ENCODE results near the gene SINHCAF.
"Not testable (repeated sequence)": the region's sequence is repeated elsewhere in the genome, so short reads cannot be mapped to it uniquely, and the experiment has no call there.

Gene SINHCAF

GRCh38 chr12:31325877-31326631, at the start of gene SINHCAF:
TSS of gene SINHCAF (minus strand) at chr12:31326150. CDS start at chr12:31298204, 27,946 bp downstream.
- Histone ChIP-seq H3K4me1 (peaks cover 22 to 36% (median 33%) of the 10 kb centered on the region in 10 experiments), H3K9ac (peak within 1 kb of the TSS; percentile 95 to 100 (median 98)), H3K4me3 (peak within 1 kb of the TSS; percentile 83 to 96 (median 94)), H3K36me3 (no peaks in the 10 kb centered on the region), H3K27ac (peak within 1 kb of the TSS; percentile 90 to 99 (median 98)), H3K27me3 (no peaks in the 10 kb centered on the region), H4K20me1 (peaks cover 10 to 38% (median 31%) of the 10 kb centered on the region in 11 experiments; a peak in 21 of 22 replicates), H3K4me2 (peak within 1 kb of the TSS; percentile 80 to 98 (median 90)), H3K9me3 (replicated peaks in 1 of 11) (no peaks in the 10 kb centered on the region)
- TF ChIP-seq Cebpa-rat (IDR thresholded peaks at IDR 0.05) = no peak

GRCh38 chr12:31375422-31375821, 49.5 kb upstream of the SINHCAF start:
- not testable (repeated sequence) for H3K4me2 ChIP-seq; H3K27ac ChIP-seq; H3K9ac ChIP-seq; H3K36me3 ChIP-seq; H3K9me3 ChIP-seq (replicated peaks in 1 of 11); H3K4me3 ChIP-seq; H3K4me1 ChIP-seq; H3K27me3 ChIP-seq; H4K20me1 ChIP-seq

- Histone ChIP-seq H3K4me3 (no peak overlapping the region), H4K20me1 (no peaks in the 10 kb centered on the region), H3K4me1 (peaks cover 0 to 27% (median 17%) of the 10 kb centered on the region in 10 experiments; a peak in 17 of 20 replicates), H3K27ac (no peak overlapping the region), H3K4me2 (peak overlapping the region in 1 of 11 experiments; percentile 18; a peak in 2 of 22 replicates), H3K9ac (no peak overlapping the region), H3K9me3 (replicated peaks in 1 of 11) (no peaks in the 10 kb centered on the region), H3K36me3 (no peaks in the 10 kb centered on the region), H3K27me3 (no peaks in the 10 kb centered on the region)
- TF ChIP-seq Cebpa-rat (IDR thresholded peaks at IDR 0.05) = no peak
These were observed 45.3 kb upstream of the SINHCAF start for GRCh38 chr12:31371256-31371620.

- H3K4me1 ChIP-seq = peaks cover 0 to 27% (median 17%) of the 10 kb centered on the region in 10 experiments; a peak in 17 of 20 replicates
- TF ChIP-seq Cebpa-rat (IDR thresholded peaks at IDR 0.05) = no peak
- peak overlapping the region in 4 of 11 experiments; percentile 15 to 48 (median 22); a peak in 4 of 22 replicates for H3K4me2 ChIP-seq
- H3K9me3 ChIP-seq (replicated peaks in 1 of 11) = no peaks in the 10 kb centered on the region
- no peaks in the 10 kb centered on the region for H3K27me3 ChIP-seq
- H3K4me3 ChIP-seq = no peak overlapping the region
- no peak overlapping the region for H3K9ac ChIP-seq
- H3K27ac ChIP-seq = no peak overlapping the region
- H4K20me1 ChIP-seq = no peaks in the 10 kb centered on the region
- H3K36me3 ChIP-seq = no peaks in the 10 kb centered on the region
These were observed 44.7 kb upstream of the SINHCAF start for GRCh38 chr12:31370531-31371255.

GRCh38 chr12:31369712-31370521, 44.0 kb upstream of the SINHCAF start:
- Histone ChIP-seq H3K27ac (no peak overlapping the region), H3K9ac (no peak overlapping the region), H3K4me1 (peaks cover 0 to 27% (median 17%) of the 10 kb centered on the region in 10 experiments; a peak in 17 of 20 replicates), H3K4me3 (no peak overlapping the region), H3K9me3 (replicated peaks in 1 of 11) (no peaks in the 10 kb centered on the region), H4K20me1 (no peaks in the 10 kb centered on the region), H3K36me3 (no peaks in the 10 kb centered on the region), H3K4me2 (peak overlapping the region in 4 of 11 experiments; percentile 31 to 48 (median 42); a peak in 6 of 22 replicates), H3K27me3 (no peaks in the 10 kb centered on the region)
- no peak for TF ChIP-seq Cebpa-rat (IDR thresholded peaks at IDR 0.05)

- TF ChIP-seq Cebpa-rat (IDR thresholded peaks at IDR 0.05) = no peak
These were observed 42.9 kb upstream of the SINHCAF start for GRCh38 chr12:31368666-31369361.

GRCh38 chr12:31366104-31366621, 40.2 kb upstream of the SINHCAF start:
- no peak overlapping the region for H3K27ac ChIP-seq
- H3K4me3 ChIP-seq = no peak overlapping the region
- H3K36me3 ChIP-seq = no peaks in the 10 kb centered on the region

More at GRCh38 chr12:31368666-31369361, 42.9 kb upstream of the SINHCAF start:
- Histone ChIP-seq H3K27me3 (no peaks in the 10 kb centered on the region), H3K4me1 (peaks cover 3 to 27% (median 19%) of the 10 kb centered on the region in 10 experiments), H3K9ac (no peak overlapping the region), H4K20me1 (no peaks in the 10 kb centered on the region), H3K9me3 (replicated peaks in 1 of 11) (no peaks in the 10 kb centered on the region), H3K36me3 (no peaks in the 10 kb centered on the region), H3K4me3 (no peak overlapping the region), H3K4me2 (peak overlapping the region in 7 of 11 experiments; percentile 15 to 58 (median 40); a peak in 14 of 22 replicates), H3K27ac (no peak overlapping the region; a peak in 1 of 22 replicates)

GRCh38 chr12:31363831-31364230, 37.9 kb upstream of the SINHCAF start:
- Histone ChIP-seq H3K4me1 (peaks cover 19 to 27% (median 22%) of the 10 kb centered on the region in 10 experiments), H3K27me3 (no peaks in the 10 kb centered on the region), H3K36me3 (no peaks in the 10 kb centered on the region), H3K9me3 (replicated peaks in 1 of 11) (no peaks in the 10 kb centered on the region), H3K4me3 (no peak overlapping the region), H3K27ac (peak overlapping the region in 2 of 11 experiments; percentile 25 to 58; a peak in 1 of 22 replicates), H3K9ac (peak overlapping the region in 1 of 11 experiments; percentile 25; a peak in 1 of 22 replicates), H3K4me2 (peak overlapping the region in 10 of 11 experiments; percentile 39 to 77 (median 64); a peak in 12 of 22 replicates), H4K20me1 (no peaks in the 10 kb centered on the region)
- no peak for TF ChIP-seq Cebpa-rat (IDR thresholded peaks at IDR 0.05)

More at GRCh38 chr12:31366104-31366621, 40.2 kb upstream of the SINHCAF start:
- Histone ChIP-seq H3K4me2 (no peak overlapping the region), H3K9ac (no peak overlapping the region), H4K20me1 (no peaks in the 10 kb centered on the region), H3K9me3 (replicated peaks in 1 of 11) (no peaks in the 10 kb centered on the region), H3K4me1 (peaks cover 20 to 43% (median 37%) of the 10 kb centered on the region in 10 experiments), H3K27me3 (no peaks in the 10 kb centered on the region)
- TF ChIP-seq Cebpa-rat (IDR thresholded peaks at IDR 0.05) = no peak

Data from BLaER1 treated with 17β-estradiol and CSF1 and Interleukin-3, amounts not matched to agents 10 nM and 100 nM (cell line).